GM19238 (cell line): ENCODE data around the gene ATP6V1E1.

Source experiments
- DNase-seq: peaks from one replicate; pipeline ENCODE4 v3.0.0; 2011; ENCODE audit warnings: low spot score; ENCODE audit not compliant: insufficient read length

The ATP6V1E1 gene

GRCh38 chr22:17633998-17634323 is 5.4 kb upstream of the ATP6V1E1 start:
- no peak for DNase-seq

- no peak for DNase-seq
Observed at GRCh38 chr22:17633217-17633997, 4.9 kb upstream of the ATP6V1E1 start.

- DNase-seq, result no peak
Observed at GRCh38 chr22:17631076-17631565, 2.6 kb upstream of the ATP6V1E1 start.

GRCh38 chr22:17629641-17630040 is 1.1 kb upstream of the ATP6V1E1 start:
- no peak for DNase-seq

GRCh38 chr22:17629173-17629489 is 582 bp upstream of the ATP6V1E1 start:
- DNase-seq, result no peak

GRCh38 chr22:17627961-17628405 is 566 bp downstream of the ATP6V1E1 start:
- no peak for DNase-seq

- DNase-seq, result no peak
Observed at GRCh38 chr22:17613280-17613679, 15.3 kb downstream of the ATP6V1E1 start.

GRCh38 chr22:17612057-17612456 is 16.5 kb downstream of the ATP6V1E1 start:
- DNase-seq, result no peak

- no peak for DNase-seq
Observed at GRCh38 chr22:17607891-17608521, 20.5 kb downstream of the ATP6V1E1 start.

- DNase-seq, result no peak
Observed at GRCh38 chr22:17606496-17606895, 22.1 kb downstream of the ATP6V1E1 start.

- DNase-seq, result no peak
Observed at GRCh38 chr22:17603668-17604067, 24.9 kb downstream of the ATP6V1E1 start.

GRCh38 chr22:17601031-17601430 is 27.5 kb downstream of the ATP6V1E1 start:
- DNase-seq, result no peak

- no peak for DNase-seq
Observed at GRCh38 chr22:17598318-17598717, 30.2 kb downstream of the ATP6V1E1 start.

GRCh38 chr22:17597217-17597616 is 31.3 kb downstream of the ATP6V1E1 start:
- DNase-seq, result no peak

- no peak for DNase-seq
Observed at GRCh38 chr22:17596226-17596625, 32.3 kb downstream of the ATP6V1E1 start.

GRCh38 chr22:17592201-17592600 is 36.3 kb downstream of the ATP6V1E1 start:
- no peak for DNase-seq

- DNase-seq, result no peak
Observed at GRCh38 chr22:17590586-17590985, 38.0 kb downstream of the ATP6V1E1 start.

GRCh38 chr22:17589810-17590375 is 38.7 kb downstream of the ATP6V1E1 start:
- no peak for DNase-seq

GRCh38 chr22:17588606-17589005 is 39.9 kb downstream of the ATP6V1E1 start:
- no peak for DNase-seq

- DNase-seq, result no peak
Observed at GRCh38 chr22:17587629-17588028, 40.9 kb downstream of the ATP6V1E1 start.

GRCh38 chr22:17586831-17587440 is 41.6 kb downstream of the ATP6V1E1 start:
- no peak for DNase-seq

- DNase-seq, result no peak
Observed at GRCh38 chr22:17583151-17583550, 45.4 kb downstream of the ATP6V1E1 start.
